ENCODE data around the gene PPHLN1. TPM values are rescaled to one million over a fixed set of nuclear protein-coding genes. Genes with fewer than 3 reads are reported as not detected.

Gene PPHLN1
- total RNA-seq, 4 donors from 2014 or later: 63.2 to 175 (median 68.1) TPM

- TF ChIP-seq, protein P1, sequence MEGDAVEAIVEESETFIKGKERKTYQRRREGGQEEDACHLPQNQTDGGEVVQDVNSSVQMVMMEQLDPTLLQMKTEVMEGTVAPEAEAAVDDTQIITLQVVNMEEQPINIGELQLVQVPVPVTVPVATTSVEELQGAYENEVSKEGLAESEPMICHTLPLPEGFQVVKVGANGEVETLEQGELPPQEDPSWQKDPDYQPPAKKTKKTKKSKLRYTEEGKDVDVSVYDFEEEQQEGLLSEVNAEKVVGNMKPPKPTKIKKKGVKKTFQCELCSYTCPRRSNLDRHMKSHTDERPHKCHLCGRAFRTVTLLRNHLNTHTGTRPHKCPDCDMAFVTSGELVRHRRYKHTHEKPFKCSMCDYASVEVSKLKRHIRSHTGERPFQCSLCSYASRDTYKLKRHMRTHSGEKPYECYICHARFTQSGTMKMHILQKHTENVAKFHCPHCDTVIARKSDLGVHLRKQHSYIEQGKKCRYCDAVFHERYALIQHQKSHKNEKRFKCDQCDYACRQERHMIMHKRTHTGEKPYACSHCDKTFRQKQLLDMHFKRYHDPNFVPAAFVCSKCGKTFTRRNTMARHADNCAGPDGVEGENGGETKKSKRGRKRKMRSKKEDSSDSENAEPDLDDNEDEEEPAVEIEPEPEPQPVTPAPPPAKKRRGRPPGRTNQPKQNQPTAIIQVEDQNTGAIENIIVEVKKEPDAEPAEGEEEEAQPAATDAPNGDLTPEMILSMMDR (IDR thresholded peaks at IDR 0.05): no peak
- TF ChIP-seq POLR2A (IDR thresholded peaks at IDR 0.05): no peak
- H3K9me3 ChIP-seq: no peaks in the 10 kb centered on the region
- DNase-seq: no peak
- no peak overlapping the region for H3K4me3 ChIP-seq
- no peaks in the 10 kb centered on the region for H3K4me1 ChIP-seq
- H3K27me3 ChIP-seq: no peaks in the 10 kb centered on the region
- peaks cover 0 to 29% (median 0%) of the 10 kb centered on the region in 3 donors for H3K36me3 ChIP-seq
- no peak overlapping the region for H3K27ac ChIP-seq
Observed at GRCh38 chr12:42394429-42394828, 68.5 kb downstream of the PPHLN1 start.

GRCh38 chr12:42396473-42397259, 70.7 kb downstream of the PPHLN1 start:
- peaks cover 0 to 35% (median 0%) of the 10 kb centered on the region in 3 donors for H3K36me3 ChIP-seq
- TF ChIP-seq POLR2A (IDR thresholded peaks at IDR 0.05): no peak
- TF ChIP-seq, protein P1 (IDR thresholded peaks at IDR 0.05): no peak

DNA sequence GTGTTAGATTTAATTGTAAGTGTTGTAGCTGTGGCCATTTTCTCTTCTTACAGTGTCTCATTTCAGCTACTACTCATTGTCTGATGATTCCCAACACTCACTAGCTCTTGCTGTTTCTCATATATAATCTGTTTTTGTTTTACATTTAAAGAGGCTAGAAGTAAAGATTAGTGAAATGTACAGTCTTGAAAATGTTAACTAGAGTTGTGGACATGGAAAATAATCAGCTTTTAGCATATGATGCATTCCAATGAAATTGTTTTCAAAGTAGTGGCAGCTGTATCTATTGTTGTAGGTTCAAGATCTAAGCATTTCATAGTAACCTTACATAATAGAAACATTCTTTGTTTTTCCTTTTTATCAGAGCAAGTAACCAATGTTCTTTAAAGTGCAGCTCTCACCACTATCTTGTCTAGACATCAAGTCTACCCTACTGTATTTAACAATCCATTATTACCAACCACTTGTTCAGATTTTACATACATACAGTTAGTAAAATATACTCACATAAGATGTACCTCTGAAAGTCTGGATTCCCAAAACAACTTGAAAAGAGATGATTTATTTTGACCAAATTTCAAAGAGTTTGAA, 76.9 kb downstream of the PPHLN1 start:
- Histone ChIP-seq H3K27me3 (no peaks in the 10 kb centered on the region), H3K4me1 (no peaks in the 10 kb centered on the region), H3K4me3 (no peak overlapping the region), H3K27ac (no peak overlapping the region), H3K36me3 (peaks cover 0 to 35% (median 0%) of the 10 kb centered on the region in 3 donors), H3K9me3 (no peaks in the 10 kb centered on the region)
- DNase-seq: no peak
- TF ChIP-seq POLR2A (IDR thresholded peaks at IDR 0.05): no peak
- TF ChIP-seq, protein P1 (IDR thresholded peaks at IDR 0.05): no peak

More at GRCh38 chr12:42396473-42397259, 70.7 kb downstream of the PPHLN1 start:
- Histone ChIP-seq H3K27me3 (no peaks in the 10 kb centered on the region), H3K27ac (no peak overlapping the region), H3K9me3 (no peaks in the 10 kb centered on the region), H3K4me3 (no peak overlapping the region), H3K4me1 (no peaks in the 10 kb centered on the region)
- DNase-seq: no peak

- TF ChIP-seq, protein P1 (IDR thresholded peaks at IDR 0.05): no peak
- no peak for TF ChIP-seq POLR2A (IDR thresholded peaks at IDR 0.05)
- no peaks in the 10 kb centered on the region for H3K9me3 ChIP-seq
- peaks cover 0 to 5% (median 0%) of the 10 kb centered on the region in 3 donors for H3K36me3 ChIP-seq
- H3K27ac ChIP-seq: no peak overlapping the region
- no peak overlapping the region for H3K4me3 ChIP-seq
- no peaks in the 10 kb centered on the region for H3K27me3 ChIP-seq
- no peaks in the 10 kb centered on the region for H3K4me1 ChIP-seq
- DNase-seq: no peak
Observed at GRCh38 chr12:42407306-42407705, 81.3 kb downstream of the PPHLN1 start.

DNA sequence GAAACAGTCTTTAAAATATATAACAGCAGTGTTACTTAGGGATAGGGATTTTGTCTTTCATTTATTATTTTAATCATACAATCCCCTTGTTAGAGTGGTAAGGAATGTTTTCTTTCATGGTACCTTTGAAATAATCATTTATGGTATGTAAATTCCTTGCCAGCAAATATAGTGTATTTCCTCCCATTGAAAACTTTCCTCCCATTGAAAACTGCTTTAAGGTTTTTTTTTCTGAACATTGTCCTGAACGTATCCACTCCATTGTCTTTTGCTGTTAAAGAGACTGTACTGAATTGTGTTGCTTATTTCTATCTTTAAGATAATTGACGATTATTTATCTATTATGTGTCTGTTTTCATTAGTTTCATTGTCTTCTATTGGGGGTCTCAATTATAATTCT, 83.5 kb downstream of the PPHLN1 start:
- Histone ChIP-seq H3K27me3 (no peaks in the 10 kb centered on the region), H3K4me1 (no peaks in the 10 kb centered on the region), H3K9me3 (no peaks in the 10 kb centered on the region), H3K36me3 (peaks cover 0 to 5% (median 0%) of the 10 kb centered on the region in 3 donors), H3K4me3 (no peak overlapping the region), H3K27ac (no peak overlapping the region)
- TF ChIP-seq, protein P1 (IDR thresholded peaks at IDR 0.05): no peak
- no peak for DNase-seq

Data from Peyer's patch (tissue), 4 donors.